HUDEP-2 (cell line): ENCODE measurements around the gene ZC3H12C.

Source experiments
- DNase-seq, 76 experiments: peaks; one replicate each; lab custom pipeline; 2025; ENCODE audit not compliant: unreplicated experiment in 76 of 76; lab: John Stamatoyannopoulos, UW

ZC3H12C gene

GRCh38 chr11:110147962-110148709 is 54.9 kb downstream of the ZC3H12C start:
- DNase-seq: no peak

GRCh38 chr11:110148775-110149744 is 55.9 kb downstream of the ZC3H12C start:
- no peak for DNase-seq

GRCh38 chr11:110152199-110152598 is 59.0 kb downstream of the ZC3H12C start:
- no peak for DNase-seq

- DNase-seq: no peak
These were observed 60.3 kb downstream of the ZC3H12C start for GRCh38 chr11:110153474-110153873.

- no peak for DNase-seq
These were observed 63.3 kb downstream of the ZC3H12C start for GRCh38 chr11:110156503-110156902.

GRCh38 chr11:110158317-110159200 is 65.4 kb downstream of the ZC3H12C start:
- DNase-seq: peak in 3 of 76 experiments; percentile 7 to 27 (median 23)

GRCh38 chr11:110159476-110159875 is 66.3 kb downstream of the ZC3H12C start:
- DNase-seq: no peak

GRCh38 chr11:110160016-110160415 is 66.8 kb downstream of the ZC3H12C start:
- no peak for DNase-seq

- DNase-seq: no peak
These were observed 67.2 kb downstream of the ZC3H12C start for GRCh38 chr11:110160437-110160836.

- DNase-seq: no peak
These were observed 67.9 kb downstream of the ZC3H12C start for GRCh38 chr11:110161061-110161460.

GRCh38 chr11:110162216-110162615 is 69.0 kb downstream of the ZC3H12C start:
- DNase-seq: no peak

- no peak for DNase-seq
These were observed 72.1 kb downstream of the ZC3H12C start for GRCh38 chr11:110165039-110165925.

- no peak for DNase-seq
These were observed 75.0 kb downstream of the ZC3H12C start for GRCh38 chr11:110168033-110168803.

GRCh38 chr11:110169738-110170137 is 76.5 kb downstream of the ZC3H12C start:
- no peak for DNase-seq

- no peak for DNase-seq
These were observed 79.4 kb downstream of the ZC3H12C start for GRCh38 chr11:110172468-110173065.

- peak in 37 of 76 experiments; percentile 0 to 59 (median 17) for DNase-seq
These were observed 80.8 kb downstream of the ZC3H12C start for GRCh38 chr11:110173811-110174644.

GRCh38 chr11:110174645-110175310 is 81.6 kb downstream of the ZC3H12C start:
- no peak for DNase-seq
